ENCODE data around the gene UGT8.
"Not testable (repeated sequence)": the region's sequence is repeated elsewhere in the genome, so short reads cannot be mapped to it uniquely, and the experiment has no call there.

UGT8 gene, protein sequence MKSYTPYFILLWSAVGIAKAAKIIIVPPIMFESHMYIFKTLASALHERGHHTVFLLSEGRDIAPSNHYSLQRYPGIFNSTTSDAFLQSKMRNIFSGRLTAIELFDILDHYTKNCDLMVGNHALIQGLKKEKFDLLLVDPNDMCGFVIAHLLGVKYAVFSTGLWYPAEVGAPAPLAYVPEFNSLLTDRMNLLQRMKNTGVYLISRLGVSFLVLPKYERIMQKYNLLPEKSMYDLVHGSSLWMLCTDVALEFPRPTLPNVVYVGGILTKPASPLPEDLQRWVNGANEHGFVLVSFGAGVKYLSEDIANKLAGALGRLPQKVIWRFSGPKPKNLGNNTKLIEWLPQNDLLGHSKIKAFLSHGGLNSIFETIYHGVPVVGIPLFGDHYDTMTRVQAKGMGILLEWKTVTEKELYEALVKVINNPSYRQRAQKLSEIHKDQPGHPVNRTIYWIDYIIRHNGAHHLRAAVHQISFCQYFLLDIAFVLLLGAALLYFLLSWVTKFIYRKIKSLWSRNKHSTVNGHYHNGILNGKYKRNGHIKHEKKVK

DNA sequence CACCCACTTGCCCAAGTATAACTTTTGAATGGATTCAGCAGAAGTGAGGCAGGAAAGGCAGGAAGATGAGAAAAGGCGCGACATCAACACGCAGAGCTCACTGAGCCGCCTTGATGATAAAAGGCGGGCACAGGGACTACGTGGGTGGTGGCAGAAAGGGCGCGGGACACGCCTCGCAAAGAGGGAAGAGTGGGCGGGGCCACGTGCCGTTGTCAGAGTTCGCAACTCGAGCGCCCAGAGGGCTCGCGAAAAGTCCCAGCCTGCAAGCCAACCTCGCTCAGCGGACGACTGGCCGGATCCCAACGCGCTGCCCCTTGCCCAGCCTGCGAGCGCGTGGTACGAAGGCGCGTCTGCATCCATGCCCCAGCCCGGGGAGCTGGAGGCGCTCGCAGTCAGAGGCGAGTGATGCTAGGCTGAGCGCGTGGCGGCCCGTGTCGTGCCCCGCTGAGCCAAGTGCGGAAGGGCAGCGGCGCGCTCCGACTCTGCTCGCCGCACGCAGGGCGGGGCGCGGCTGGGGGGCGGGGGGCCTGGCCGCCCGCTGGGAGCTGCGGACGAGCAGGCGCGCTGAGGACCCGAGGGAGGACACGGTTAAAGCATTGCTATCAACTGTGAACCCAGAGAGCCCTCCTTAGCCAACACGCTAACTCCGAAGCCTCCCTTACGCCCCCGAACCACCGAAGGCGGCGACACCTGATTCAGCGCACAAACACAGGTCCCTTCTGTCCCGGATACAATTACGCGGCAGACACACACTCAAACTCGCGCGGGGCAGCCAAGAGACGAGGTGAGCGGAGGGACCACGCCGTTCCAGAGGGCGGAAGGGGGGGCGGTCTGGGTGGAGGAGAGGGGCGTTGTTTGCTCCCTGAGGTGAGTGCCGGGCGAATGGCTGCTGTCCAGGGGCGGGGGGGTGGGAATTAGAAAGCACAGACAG lies at the start of gene UGT8:
Gene UGT8, plus strand, starts transcription at position 617 of the 931 bp plus-strand sequence. CDS start 24,074 bp downstream, outside the sequence.
- FAIRE-seq = no peak

DNA sequence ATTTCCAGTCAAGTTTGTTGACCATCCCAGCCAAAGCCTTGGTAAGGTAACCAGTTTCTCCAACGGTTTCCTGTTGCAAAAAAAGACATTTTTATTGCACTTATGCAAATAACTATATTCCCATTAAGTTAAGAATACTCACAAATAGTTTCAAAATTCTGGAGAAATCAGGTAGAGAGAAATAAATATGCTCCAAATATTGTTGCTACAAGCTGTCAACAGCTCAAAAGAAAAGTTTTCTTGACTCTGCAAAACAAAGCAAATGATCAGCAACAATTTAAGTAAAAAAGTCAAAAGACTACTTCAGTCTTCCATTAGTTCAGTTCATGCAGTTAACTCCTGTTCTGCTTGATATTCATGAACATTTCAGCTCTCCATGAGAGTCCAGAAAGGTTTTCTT lies 49.0 kb upstream of the UGT8 start:
- FAIRE-seq = no peak

DNA sequence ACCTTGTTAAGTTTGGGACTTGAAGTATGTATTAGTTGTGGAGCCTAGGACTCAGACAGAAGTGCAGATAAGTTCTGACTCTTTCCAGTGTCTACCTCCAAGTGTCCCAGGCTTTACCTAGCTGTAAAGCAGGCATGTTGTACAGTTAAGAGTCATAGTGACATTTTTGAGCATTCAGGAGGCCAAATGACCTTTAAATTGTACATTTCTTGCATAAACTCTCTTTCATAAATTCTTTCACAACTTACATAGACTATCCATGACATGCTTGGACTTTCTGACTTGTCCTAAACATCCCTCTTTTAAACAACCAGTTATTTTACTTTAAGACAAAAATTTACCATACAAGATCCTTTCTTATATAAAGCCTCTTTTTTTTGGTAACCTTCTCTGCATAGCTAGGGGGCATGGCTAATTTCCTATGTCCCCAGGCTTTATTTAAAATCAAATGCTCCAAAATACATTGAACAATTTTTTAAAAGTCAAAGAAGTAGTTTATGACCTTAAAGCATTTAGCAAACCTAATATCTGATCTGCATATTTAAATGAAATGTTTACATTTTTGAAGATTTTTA lies 40.1 kb upstream of the UGT8 start:
- FAIRE-seq = no peak

DNA sequence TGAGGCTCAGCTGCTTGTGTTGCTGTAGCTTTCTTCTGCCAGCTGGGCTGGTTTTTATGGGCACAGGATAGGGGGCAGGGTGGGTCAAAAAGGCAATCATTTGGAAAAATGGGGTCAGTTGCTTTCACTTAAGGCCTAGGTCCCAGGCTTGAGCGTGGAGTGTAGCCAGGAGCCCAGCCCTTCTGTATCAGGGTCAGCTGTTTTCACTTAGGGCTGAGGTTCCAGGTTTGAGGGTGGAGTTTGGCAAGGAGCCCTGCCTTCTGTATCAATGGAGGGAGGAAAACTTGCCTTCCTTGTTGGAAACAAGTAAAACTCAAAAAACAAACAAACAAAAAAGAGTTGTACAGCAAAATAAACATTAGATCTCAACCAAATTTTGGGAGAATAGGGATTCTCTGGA lies 37.0 kb upstream of the UGT8 start:
- no peak for FAIRE-seq

DNA sequence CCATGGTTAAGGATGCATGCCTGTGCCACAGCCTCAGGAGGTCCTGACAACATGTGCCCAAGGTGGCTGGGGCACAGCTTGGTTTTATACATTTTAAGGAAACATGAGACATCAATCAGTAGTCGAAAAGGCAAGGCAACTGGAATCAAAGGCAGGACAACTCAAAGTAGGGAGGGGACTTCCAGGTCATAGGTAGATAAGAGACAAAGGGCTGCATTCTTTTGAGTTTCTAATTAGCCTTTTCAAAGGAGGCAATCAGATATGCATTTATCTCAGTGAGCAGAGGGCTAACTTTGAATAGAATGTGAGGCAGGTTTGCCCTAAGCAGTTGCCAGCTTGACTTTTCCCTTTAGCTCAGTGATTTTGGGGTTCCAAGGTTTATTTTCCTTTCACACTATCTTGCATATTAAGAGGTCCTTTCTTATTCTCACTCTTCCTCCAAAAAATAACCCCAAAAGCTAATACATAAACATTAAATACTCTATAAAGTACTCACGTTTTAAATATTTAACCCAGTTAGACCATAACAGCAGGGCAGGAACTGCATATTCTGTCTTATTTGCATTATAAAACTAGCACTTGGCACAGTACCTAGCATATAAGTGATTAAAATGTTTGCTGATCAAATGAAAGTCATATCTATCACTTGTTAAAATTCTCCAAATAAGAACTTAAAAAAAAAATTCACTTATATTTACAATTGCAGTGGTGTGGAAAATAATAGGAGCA lies 36.3 kb upstream of the UGT8 start:
- FAIRE-seq = no peak

DNA sequence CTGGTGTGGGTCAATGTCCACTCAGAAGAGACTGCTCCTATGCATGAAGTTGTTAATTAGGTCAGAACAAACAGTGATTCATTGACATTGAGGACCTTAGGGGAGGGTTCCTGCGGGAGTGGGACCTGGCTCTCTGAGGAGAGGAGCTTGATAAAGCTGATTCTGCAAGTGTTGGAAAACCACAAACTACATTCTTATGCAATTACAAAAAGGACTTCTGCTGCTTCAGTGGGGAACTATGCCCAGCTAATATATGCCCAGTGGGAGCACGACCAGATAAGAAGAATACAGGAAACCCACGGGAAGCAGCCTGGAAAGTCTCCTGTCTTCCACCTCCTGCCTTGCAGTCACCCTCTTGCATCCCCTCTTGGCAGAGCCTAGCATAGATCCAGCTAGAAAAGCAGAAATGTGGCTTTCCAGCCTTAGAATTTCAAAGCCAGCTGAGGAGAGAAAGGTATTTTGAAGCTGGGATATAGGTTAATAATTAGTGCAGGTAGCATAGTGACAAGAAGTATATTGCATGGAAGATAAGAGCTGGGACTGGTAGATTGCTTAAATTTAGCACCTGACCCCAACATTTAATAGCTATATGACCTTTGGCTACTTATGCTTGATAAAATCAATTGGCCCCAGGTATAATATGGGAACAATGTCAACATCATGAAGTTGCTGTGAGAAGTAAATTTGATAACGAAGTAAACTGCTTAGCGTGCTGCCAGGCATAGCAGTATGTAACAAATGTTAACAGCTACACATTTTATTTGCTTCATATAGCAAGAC lies 34.9 kb upstream of the UGT8 start:
- no peak for FAIRE-seq

DNA sequence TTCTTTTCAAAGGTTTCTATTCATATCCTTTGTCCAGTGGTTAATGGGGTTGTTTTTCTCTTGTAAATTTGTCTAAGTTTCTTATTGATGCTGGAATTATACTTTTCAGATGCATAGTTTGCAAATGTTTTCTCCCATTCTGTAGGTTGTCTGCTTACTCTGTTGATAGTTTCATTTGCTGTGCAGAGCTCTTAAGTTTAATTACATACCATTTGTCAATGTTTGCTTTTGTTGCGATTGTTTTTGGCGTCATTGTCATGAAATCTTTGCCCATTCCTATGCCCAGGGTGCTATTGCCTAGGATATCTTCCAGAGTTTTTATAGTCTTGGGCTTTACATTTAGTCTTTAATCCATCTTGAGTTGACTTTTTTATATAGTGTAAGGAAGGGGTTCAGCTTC lies 21.2 kb upstream of the UGT8 start:
- FAIRE-seq = no peak

DNA sequence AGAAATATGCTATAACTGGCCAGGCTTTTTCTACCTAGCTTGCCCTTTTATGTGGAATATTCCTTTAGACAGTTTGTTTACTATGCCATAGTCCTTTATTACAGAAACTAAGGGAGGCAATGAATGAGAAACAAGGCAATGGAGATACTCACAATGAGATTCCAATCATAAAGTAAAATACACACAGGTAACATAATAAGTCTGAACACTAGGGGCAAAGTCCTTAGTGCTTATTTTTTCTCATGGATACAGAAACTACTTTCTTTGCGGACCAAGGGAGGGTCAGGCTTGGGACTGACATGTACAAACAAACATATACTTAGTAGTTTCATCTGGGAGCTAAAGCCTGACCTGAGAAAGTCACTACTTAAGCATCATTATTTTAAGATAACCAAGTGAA lies 16.0 kb upstream of the UGT8 start:
- no peak for FAIRE-seq

DNA sequence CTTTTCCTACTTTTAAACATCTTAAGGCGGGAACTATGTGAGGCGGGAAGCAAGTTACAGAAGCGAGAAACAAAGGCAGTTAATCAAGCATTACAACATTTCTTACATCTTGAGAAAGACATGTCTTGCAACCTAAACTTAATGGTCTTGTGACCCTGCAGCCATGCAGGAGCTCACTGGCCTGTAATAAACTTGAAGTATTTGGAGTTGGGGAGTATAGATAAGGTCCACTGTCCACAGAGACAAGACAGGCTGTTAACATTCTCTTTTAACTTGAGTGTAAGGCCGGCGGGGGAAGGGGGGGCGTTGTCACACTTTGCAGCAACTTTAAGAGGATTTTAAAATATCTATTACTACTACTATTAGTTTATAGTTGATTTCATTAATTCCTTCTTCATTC lies 10.3 kb upstream of the UGT8 start:
- FAIRE-seq = no peak

DNA sequence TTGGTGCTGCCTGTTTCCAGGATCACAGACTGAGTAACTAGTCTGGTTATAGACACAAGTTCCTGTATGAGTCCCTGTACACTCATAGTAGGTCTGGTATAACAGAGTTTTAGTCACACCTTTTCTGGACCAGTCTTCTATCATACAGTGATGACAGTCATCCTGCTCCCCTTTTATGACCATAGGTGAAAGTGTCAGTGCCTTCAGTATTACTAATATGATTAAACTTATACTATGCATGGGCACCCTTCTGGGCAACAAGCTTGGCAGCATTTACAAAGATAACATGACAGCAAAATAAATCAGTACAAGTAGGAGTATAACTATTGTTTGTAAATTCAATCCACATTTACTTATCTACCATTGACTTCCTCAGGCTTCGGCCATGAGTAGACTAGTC lies 8.2 kb upstream of the UGT8 start:
- not testable (repeated sequence) for FAIRE-seq

DNA sequence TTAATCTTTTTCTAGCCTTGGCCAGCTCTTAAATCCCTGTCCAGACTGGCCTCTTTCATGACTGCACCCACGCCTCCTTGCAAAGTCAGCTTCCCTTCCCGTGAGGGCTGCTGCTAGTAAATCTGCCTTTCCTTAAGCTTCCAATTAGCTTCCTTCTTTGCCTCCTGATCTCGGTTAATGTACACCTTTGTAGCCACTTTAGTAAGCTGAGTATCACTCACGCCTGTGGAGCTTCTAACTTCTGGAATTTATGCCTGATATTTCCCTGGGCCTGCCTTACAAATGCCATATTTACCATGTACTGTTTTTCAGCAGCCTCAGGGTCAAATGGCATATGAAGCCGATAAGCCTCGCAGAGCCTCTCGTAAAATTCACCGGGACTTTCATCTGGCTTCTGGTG lies 5.1 kb upstream of the UGT8 start:
- FAIRE-seq = no peak

DNA sequence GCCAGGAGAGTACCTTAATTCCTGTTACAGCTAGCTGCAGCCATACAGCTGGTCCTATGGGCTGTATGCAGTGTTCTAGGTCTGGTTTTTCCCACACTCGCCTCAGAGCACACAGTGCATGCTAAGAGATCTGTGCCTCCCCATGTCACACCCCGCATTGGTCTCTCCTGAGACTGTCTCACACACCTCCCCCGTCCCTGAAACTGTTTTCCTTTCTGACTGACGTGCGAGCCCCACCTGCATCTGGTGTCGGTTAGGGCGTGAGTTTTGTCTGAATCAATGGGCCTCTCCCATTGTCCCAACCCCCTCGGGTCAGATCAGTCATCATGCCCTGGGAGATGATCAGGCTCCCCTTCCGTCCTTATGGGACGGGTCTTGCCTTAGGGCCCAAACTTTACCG lies 3.4 kb upstream of the UGT8 start:
- no peak for FAIRE-seq

DNA sequence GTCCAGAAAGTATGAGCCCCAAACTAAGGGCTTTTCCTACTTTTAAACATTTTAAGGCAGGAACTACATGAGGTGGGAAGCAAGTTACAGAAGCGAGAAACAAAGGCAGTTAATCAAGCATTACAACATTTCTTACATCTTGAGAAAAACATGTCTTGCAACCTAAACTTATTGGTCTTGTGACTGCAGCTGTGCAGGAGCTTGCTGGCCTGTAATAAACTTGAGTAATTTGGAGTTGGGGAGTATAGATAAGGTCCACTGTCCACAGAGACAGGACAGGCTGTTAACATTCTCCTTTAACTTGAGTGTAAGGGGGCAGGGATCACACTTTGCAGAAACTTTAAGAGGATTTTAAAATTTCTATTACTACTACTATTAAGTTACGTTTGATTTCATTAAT lies 2.7 kb upstream of the UGT8 start:
- FAIRE-seq = no peak

DNA sequence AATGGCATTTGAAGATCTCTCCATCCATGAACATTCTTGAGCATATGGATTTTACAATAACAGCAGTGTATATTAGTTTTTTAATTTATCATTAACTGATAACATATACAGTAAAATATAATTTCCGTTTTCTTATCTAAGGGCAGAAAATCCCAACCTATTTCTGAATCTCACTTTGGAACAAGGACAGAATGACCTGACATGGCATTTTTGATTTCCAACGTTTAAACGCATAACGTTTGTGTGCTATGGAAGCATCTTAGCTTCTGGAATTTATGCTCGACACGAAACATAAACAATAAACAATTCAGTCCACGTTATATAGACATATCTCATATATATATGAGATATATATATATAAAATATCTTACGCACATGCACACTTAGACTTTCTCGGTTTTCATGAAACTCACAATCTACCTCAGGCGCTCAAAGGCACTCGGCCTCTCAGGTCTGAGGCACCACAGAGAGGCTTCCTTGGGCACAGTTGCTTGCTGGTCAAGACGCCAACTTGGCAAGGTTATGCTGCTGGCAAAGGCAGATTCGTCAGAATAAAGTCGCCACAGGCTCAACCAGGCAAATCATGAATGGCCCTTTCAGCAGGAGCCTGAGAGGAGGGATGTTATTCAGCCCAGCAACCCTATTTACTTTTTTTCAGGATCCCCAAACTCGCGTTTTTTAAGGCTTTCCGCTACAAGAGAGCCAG lies 1.0 kb upstream of the UGT8 start:
- FAIRE-seq = no peak

DNA sequence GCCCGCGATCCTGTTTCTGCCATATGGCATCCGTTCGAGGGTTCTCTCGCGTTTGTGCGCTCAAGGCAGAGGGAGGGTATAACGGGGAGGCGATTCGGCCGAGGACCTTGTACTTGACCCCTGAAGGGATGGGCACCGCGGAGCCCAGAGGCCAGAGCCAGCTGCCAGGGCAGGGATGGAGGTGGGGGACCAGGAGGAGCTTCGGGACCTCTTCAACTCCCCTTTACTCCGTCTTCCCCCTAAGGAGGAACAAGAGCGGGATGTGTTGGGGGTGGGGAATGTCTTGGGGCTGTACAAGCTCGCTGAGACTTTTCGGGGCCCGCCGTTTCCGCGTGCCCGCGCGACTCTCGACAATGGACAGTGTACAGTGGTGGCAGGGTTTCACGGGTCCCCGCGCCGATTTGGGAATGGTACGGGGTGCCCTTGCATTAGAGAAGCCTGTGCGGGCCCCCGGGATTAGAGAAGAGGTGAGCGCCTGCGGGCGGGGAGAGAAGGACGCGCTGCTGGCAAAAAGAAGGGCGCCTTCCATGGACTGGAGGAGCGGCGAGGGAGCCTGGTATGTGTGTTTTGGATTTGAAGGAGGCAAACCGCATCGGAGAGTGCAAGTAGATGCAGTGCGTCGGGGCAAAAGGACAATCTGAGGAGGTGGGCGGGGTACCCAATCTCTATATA lies 760 bp downstream of the UGT8 start:
- FAIRE-seq = no peak

DNA sequence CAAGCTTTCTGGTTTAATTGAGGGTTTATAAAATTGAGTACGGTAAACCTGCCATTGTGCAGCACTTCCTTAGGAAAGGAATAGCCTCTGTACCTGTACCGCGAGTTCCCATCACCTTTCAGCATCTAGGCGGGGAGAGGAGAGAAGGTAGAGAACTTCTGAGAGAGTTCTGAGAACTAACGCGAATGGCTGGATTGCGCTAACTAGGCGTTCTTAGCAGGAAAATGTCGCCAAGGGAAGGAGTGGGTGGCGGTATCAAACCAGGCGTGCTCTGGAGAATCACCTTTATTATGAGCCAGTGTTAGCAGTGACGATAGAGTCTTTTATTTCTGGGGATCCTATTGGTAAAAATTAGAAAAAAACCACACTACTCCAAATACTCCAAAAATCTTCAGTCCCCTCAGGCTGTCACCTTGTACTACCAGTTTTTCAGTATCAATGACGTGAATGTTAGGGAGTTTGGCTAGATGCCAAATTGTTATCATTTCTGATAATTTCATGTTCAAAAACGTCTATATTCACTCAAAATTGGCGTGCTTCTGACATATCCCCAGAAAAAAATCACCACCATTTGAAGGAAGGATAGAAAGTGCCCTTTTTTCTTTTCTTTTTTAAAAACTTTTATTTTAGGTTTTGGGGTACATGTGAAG lies 1.4 kb downstream of the UGT8 start:
- FAIRE-seq = no peak

DNA sequence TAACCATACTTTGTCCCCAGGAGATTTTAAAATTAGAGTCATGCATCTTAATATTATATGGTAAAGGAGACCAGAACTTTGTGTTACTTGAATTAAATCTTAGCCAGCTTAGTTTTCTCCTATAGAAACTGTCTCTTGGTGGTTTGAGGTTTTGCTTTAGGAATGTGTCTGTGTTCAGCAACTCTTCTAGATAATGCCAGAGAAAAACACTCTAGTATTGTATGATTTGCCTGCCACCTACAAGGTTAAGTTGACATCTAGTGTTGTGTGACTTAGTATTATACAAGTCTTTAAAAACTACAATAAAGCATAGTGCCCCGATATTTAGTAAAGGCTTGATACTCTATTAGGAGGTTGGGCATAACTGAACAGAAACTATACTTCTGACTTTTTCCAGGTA lies 2.1 kb downstream of the UGT8 start:
- FAIRE-seq = no peak

DNA sequence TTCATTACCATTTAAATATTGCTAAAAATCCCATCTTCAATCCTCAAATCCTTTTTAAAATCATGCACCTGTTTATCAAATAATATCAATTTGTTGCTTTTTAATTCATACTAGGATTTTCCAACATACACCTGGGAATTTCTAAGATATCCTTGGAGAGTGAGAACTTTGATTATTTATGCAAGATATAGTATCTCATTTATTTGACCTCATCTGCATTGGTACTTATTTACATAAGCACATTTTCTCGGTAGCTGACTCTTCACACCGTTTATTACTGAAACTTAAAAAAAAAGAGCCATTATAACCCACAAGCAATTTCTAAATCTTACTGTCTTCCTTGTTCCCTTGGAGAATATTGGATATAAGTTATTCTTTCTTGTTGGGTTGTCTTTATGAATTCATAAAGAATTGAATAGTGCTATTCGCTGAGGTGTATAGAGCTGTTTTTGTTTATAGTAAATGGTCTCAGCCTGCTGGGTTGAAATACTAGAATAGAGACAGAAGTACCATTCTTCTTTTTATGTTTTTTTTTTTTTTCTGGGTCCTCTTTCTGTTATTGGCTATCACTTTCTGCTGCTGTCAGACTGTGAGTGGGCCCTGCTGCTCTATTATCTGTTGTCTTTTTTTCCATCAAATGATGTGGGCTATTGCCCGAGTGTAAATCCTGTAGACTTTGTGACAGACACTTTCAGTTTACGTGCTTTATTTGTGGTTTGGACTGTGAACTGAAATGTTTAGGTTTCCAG lies 2.9 kb downstream of the UGT8 start:
- no peak for FAIRE-seq

DNA sequence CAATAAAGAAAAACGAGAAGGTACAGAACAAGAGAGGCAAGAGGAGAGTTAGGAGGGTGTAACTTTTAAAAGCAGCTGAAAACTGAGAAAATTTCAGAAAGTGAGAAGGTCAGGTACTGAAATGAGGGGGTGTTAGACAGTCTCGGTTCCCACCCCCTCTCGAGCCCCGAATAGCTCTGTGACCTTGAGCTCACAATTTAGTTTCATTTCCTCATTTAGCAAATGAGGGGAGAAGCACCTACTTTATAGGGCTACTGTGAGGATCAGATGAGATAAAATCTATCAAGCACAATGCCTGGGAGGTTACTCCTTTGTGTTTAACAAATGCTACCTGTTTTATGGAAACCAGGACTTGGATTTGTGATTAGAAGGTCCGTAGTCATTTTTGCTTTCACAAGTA lies 4.9 kb downstream of the UGT8 start:
- no peak for FAIRE-seq

All from G401.6 (cell line).